ENCODE results near the gene OR14J1.
A peak's percentile ranks its signal among the peaks of the same experiment; 100 is the strongest.
"Not testable (repeated sequence)": the region's sequence is repeated elsewhere in the genome, so short reads cannot be mapped to it uniquely, and the experiment has no call there.

Gene OR14J1

GRCh38 chr6:29345380-29345779 lies 43.9 kb downstream of the OR14J1 start:
- no peak overlapping the region for H2AFZ ChIP-seq (ENCODE audit: low read depth)
- H3K4me3 ChIP-seq (IDR thresholded peaks at IDR 0.05; ENCODE audit: insufficient read depth, low read depth, low read length), result no peak overlapping the region
- no peak overlapping the region for H3K27ac ChIP-seq
- no peak overlapping the region for H3K9ac ChIP-seq
- TF ChIP-seq, protein P1, sequence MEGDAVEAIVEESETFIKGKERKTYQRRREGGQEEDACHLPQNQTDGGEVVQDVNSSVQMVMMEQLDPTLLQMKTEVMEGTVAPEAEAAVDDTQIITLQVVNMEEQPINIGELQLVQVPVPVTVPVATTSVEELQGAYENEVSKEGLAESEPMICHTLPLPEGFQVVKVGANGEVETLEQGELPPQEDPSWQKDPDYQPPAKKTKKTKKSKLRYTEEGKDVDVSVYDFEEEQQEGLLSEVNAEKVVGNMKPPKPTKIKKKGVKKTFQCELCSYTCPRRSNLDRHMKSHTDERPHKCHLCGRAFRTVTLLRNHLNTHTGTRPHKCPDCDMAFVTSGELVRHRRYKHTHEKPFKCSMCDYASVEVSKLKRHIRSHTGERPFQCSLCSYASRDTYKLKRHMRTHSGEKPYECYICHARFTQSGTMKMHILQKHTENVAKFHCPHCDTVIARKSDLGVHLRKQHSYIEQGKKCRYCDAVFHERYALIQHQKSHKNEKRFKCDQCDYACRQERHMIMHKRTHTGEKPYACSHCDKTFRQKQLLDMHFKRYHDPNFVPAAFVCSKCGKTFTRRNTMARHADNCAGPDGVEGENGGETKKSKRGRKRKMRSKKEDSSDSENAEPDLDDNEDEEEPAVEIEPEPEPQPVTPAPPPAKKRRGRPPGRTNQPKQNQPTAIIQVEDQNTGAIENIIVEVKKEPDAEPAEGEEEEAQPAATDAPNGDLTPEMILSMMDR (conservative IDR thresholded peaks at IDR 0.05; ENCODE audit: low read depth, low read length), result no peak
- no peaks in the 10 kb centered on the region for H3K36me3 ChIP-seq (ENCODE audit: insufficient read depth)
- no peaks in the 10 kb centered on the region for H3K27me3 ChIP-seq (ENCODE audit: insufficient read depth, low read depth)
- no peaks in the 10 kb centered on the region for H3K4me1 ChIP-seq (ENCODE audit: low read depth, poor library complexity, severe bottlenecking)
- H3K79me2 ChIP-seq (ENCODE audit: insufficient read depth, low read depth), result no peaks in the 10 kb centered on the region
- no peak overlapping the region for H3K4me2 ChIP-seq
- H4K20me1 ChIP-seq (ENCODE audit: insufficient read depth), result no peaks in the 10 kb centered on the region

DNA sequence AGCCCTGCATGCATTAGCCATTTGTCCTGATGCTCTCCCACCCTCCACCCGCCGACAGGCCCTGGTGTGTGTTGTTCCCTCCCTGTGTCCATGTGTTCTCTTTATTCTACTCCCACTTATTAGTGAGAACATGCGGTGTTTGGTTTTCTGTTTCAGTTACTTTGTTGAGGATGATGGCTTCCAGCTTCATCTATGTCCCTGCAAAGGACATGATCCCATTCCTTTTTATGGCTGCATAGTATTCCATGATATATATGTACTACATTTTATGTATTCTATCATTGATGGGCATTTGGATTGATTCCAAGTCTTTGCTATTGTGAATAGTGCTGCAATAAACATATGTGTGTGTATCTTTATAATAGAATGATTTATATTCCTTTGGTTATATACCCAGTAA lies 47.8 kb downstream of the OR14J1 start:
- H3K27me3 ChIP-seq (ENCODE audit: insufficient read depth, low read depth); H3K4me2 ChIP-seq; H3K36me3 ChIP-seq (ENCODE audit: insufficient read depth); H4K20me1 ChIP-seq (ENCODE audit: insufficient read depth); H3K4me1 ChIP-seq (ENCODE audit: low read depth, poor library complexity, severe bottlenecking); H2AFZ ChIP-seq (ENCODE audit: low read depth); H3K4me3 ChIP-seq (IDR thresholded peaks at IDR 0.05; ENCODE audit: insufficient read depth, low read depth, low read length); H3K9ac ChIP-seq; H3K27ac ChIP-seq; H3K79me2 ChIP-seq (ENCODE audit: insufficient read depth, low read depth): not testable (repeated sequence)

DNA sequence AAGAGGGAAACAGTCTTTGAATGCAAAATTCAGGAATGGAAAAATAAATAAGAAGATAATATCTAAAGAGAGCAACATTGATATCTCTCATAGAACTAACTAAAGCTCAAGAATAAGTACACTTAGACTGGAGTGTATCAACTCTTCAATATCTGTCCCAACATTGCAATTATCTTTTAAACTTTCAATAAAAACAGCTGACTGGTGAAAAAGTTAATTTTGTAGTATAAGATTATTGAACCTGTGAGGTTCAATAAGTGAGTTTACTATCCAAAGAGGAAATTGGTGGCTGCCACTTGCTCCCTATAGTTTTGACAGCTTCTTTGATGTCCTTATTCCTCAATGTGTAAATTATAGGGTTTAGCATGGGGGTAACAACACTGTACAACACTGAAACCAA lies 53.5 kb downstream of the OR14J1 start:
- no peaks in the 10 kb centered on the region for H3K4me1 ChIP-seq (ENCODE audit: low read depth, poor library complexity, severe bottlenecking)
- no peak overlapping the region for H2AFZ ChIP-seq (ENCODE audit: low read depth)
- H3K36me3 ChIP-seq (ENCODE audit: insufficient read depth), result no peaks in the 10 kb centered on the region
- TF ChIP-seq, protein P1 (conservative IDR thresholded peaks at IDR 0.05; ENCODE audit: low read depth, low read length), result no peak
- no peaks in the 10 kb centered on the region for H4K20me1 ChIP-seq (ENCODE audit: insufficient read depth)
- H3K27me3 ChIP-seq (ENCODE audit: insufficient read depth, low read depth), result no peaks in the 10 kb centered on the region
- no peak overlapping the region for H3K4me2 ChIP-seq
- H3K9ac ChIP-seq, result no peak overlapping the region
- H3K79me2 ChIP-seq (ENCODE audit: insufficient read depth, low read depth), result no peaks in the 10 kb centered on the region
- no peak overlapping the region for H3K4me3 ChIP-seq (IDR thresholded peaks at IDR 0.05; ENCODE audit: insufficient read depth, low read depth, low read length)
- H3K27ac ChIP-seq, result no peak overlapping the region

DNA sequence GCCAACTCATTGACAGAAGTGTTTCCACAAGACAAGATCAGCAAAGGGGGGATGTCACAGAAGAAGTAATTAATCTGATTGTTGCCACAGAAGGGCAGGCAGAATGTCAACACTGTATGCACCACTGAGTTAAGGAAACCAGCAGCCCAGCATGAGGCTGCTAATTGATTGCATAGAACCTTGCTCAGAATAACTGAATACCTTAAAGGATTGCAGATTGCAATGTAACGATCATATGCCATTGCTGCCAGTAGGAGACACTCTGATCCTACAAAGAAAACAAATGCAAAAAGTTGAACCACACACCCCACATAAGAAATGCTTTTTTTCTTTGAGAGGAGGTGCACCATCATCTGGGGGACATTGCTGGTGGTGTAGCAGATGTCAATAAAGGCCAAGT lies 54.1 kb downstream of the OR14J1 start:
- TF ChIP-seq, protein P1 (conservative IDR thresholded peaks at IDR 0.05; ENCODE audit: low read depth, low read length), result 0 out of 2 replicates have a peak, but pooled peaks have one; percentile 14
- Histone ChIP-seq H2AFZ (ENCODE audit: low read depth) (no peak overlapping the region), H3K36me3 (ENCODE audit: insufficient read depth) (no peaks in the 10 kb centered on the region), H3K4me2 (no peak overlapping the region), H3K9ac (no peak overlapping the region), H3K4me1 (ENCODE audit: low read depth, poor library complexity, severe bottlenecking) (no peaks in the 10 kb centered on the region), H3K27me3 (ENCODE audit: insufficient read depth, low read depth) (no peaks in the 10 kb centered on the region), H4K20me1 (ENCODE audit: insufficient read depth) (no peaks in the 10 kb centered on the region), H3K27ac (no peak overlapping the region), H3K79me2 (ENCODE audit: insufficient read depth, low read depth) (no peaks in the 10 kb centered on the region), H3K4me3 (IDR thresholded peaks at IDR 0.05; ENCODE audit: insufficient read depth, low read depth, low read length) (no peak overlapping the region)
